Measurements from ENCODE around the gene TBC1D3L.
"Not testable (repeated sequence)": the region's sequence is repeated elsewhere in the genome, so short reads cannot be mapped to it uniquely, and the experiment has no call there.

The TBC1D3L gene

DNA sequence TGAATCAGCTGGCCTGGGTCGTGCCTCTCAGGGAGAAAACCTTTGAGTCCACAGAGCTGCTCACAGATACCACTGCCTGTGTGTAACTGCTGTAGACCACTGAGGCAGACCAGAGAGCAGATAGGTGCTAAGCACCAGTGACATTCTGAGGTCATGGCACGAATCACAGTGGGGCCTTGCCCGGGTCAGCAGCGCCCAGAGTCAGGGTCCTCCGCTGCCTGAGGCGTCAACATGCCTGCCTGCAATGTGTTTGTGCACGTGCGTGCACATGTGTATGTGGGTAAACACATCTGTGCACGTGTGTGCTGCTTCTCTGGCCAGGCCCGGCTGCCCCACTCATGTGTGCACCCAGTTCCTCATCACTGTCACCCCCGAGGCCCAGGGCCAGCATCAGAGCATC, at the start of gene TBC1D3L:
TBC1D3L (minus strand) TSS at position 101 of the 400 bp plus-strand sequence. CDS start 1,540 bp downstream, outside the sequence.
- H3K4me3 ChIP-seq (ENCODE audit: low read depth, low read length), result not testable (repeated sequence)

- H3K4me3 ChIP-seq (ENCODE audit: low read depth, low read length), result not testable (repeated sequence)
Observed at GRCh38 chr17:38003676-38004075, 14.8 kb upstream of the TBC1D3L start, which contains the start of gene TBC1D3D. Gene TBC1D3D (plus strand): TSS chr17:38003976. CDS start chr17:38005561, 1,585 bp downstream.

All from GM12875 (cell line).